Umbilical cord (tissue), 2 donors: ENCODE measurements around the gene ASIC2. TPM values are rescaled to one million over a fixed set of nuclear protein-coding genes. Genes with fewer than 3 reads are reported as not detected.

Experiments used
- DNase-seq: peaks from one replicate; pipeline ENCODE4 v3.0.0-alpha.2; 2015; ENCODE audit warnings: low spot score
- total RNA-seq: library from RNA; depleted of rRNA; stranded (reverse); fragments of >200 nt; gene quantifications from one replicate; pipeline ENCODE4 v1.2.3, GENCODE V29; 2014; ENCODE audit warnings: low replicate concordance; ENCODE audit not compliant: insufficient read depth

ASIC2 gene
- total RNA-seq, 1 donor from 2014 or later: 1.4 TPM

DNA sequence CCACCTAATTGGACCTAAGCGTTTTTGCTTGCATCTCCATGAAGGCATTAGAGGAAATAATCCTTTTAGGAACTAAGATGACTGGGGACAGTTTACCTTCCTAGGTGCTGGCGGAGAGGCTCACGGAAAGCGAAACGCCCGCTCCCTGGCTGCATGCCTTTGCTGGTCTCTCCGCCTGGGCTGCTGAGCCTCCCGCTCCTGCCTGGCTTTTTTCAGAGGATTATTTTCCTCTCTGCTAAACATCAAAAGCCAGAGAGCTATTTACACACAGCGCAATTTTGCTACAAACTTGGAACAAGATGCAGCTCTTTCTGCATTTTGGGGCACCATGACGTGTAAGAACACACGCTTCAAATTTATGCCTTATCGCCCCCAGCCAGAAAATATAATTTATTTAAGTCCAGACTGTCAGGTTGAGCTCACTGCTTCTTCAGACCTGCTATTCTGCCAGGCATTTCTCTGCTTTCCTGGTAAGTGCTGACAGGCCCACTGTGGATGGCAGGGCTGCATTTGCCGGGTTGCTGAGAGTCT lies 177.0 kb downstream of the ASIC2 start:
- DNase-seq: peak; percentile 98

DNA sequence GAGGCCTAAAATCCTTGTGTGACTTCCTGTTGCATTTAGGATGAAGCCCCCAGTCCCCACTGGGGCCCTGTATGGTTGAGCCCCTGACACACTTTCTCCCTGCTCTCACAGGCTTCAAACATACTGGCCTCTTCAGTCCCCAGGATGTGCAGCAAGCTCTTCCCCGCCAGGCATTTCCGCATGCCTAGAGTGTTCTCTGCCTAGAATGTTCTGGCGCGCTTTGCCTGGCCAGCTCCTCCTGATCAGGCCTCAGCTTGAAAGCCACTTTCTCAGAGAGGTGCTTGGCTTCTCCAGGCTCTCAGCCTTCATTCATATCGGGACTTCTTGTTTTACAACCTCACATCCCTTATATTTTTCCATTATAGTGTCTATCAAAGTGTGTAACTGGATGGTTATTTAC lies 177.7 kb downstream of the ASIC2 start:
- DNase-seq: peak; percentile 90

GRCh38 chr17:33113991-33114370 lies 179.1 kb downstream of the ASIC2 start:
- DNase-seq: peak; percentile 71

DNA sequence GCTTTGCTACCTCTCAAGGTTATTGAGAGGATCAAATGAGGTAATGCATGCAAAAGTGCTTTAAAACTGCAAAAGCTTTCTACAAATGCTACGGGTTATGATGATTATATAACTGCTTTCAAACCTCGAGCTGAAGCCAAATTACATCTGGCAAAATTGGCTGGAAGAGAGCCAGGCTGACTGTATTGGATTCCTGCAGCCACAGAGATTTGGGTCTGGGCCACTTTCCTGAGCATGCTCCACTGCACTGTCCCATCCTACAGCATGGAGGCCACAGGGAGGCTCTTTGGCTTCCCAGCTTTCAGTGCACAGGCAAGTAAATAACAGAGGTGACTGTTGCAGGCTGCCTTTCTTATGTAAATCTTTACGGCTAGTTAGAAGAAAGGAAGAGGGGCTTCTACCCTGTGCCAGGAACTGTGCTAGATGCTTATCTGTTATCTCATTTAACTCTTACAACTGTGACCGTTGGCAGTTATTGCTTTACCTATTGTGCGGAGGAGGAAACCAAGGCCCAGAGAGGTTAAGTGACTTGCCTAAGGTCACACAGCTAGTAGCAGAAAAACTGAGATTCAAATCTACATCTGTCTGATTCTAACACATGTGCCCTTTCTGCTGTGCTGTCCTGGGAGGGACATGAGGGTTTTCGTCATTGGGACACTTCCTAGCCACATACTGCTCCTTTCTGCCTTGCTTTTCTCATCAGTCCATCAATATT lies 179.7 kb downstream of the ASIC2 start:
- DNase-seq: peak; percentile 62

DNA sequence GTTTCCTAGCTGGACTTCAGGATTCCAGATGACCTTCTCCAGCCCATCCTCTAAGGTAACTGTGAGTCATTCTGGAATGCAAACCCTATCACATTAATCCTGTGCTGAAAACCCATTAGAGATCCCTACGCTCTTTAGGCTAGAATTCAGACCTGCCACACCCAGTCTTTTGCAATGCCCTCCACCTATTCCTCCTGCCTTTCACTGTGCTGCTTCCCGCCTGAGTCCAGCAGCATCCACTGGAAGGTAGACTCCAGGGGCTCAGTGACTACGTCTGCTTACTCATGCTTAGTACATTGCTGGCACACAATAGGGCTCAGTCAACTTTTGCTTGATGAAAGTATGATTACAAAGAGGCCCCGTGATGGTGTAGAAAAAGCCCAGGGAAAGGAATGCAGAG lies 180.3 kb downstream of the ASIC2 start:
- DNase-seq: peak; percentile 78

GRCh38 chr17:33109336-33110072 lies 183.6 kb downstream of the ASIC2 start:
- DNase-seq: peak; percentile 67

GRCh38 chr17:33106525-33107165 lies 186.4 kb downstream of the ASIC2 start:
- DNase-seq: peak; percentile 87

DNA sequence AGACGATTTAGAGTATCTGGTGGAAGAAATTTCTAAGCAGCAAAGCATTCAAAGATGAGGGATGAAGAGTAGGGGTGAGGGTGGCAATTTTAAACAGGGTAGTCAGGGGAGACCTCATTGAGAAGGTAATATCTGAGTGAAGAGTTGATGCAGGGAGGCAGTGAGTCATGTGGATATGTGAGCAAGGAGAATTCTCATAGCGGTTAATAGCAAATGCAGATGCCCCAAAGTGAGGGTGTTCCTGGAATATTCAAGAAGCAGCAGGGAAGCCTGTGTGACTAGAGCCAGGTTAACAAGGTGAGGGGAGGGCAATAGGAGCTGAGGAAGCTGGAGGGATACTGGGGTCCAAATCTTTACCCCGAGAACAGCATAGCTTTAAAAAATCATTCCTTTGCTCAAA lies 187.2 kb downstream of the ASIC2 start:
- no peak for DNase-seq

DNA sequence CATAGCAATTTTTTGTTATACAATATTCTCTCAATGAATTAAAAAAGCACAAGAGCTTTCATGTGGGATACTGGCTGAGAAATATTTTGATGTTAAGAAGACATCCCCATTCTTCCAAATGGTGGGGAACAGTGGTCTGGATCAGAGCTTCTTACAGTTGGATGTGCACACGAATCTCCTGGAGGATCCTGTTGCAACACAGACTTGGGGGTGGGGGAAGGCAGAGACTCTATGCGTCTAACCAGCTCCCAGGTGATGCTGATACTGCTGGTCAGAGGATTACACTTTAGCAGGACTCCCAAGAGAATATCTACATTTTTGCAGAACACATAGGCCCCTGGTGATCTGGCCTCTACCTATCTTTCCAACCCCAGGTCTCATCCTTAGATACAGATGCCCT lies 193.2 kb downstream of the ASIC2 start:
- DNase-seq: no peak

- no peak for DNase-seq
Observed at GRCh38 chr17:33099252-33099651, 193.8 kb downstream of the ASIC2 start.

- no peak for DNase-seq
Observed at GRCh38 chr17:33097411-33097810, 195.7 kb downstream of the ASIC2 start.

DNA sequence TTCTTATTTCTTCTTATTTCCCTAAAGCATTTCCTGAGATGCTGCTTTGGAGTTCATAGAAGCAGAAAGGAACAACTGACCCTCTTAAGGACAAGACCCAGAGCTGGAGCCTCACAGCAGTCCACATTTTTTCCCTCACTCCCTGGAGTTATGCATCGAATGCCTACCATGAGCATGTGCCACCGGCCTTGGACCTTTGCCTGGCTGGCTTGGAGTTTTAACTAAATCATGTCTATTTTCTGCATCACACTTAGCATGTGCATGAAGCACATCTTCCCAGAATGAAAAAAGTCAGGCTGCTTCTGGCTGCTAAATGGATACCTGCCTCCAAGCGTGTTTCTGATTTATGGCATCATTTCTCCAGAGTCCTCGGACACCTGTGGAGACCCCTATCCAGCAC lies 196.9 kb downstream of the ASIC2 start:
- DNase-seq: no peak

GRCh38 chr17:33091271-33091670 lies 201.8 kb downstream of the ASIC2 start:
- DNase-seq: peak; percentile 77

DNA sequence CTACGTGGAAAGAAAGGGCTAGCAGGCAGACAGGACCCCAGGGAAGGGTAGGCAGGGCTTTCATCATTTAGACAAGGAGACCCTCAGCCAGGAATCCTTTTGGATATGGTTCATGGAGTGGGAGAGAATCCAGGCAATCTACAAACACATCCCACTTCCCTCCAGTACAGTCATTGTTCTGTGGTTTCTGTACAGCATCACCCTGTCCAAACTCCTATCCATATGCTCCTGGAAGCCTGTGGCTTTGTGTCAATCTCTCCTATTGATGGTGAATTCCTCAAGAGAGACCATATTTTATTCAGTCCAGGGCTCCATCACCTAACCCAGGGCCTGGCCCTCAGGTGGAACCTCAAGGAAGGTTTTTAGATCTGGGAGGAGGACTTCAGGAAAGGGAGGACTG lies 202.3 kb downstream of the ASIC2 start:
- DNase-seq: no peak

- no peak for DNase-seq
Observed at GRCh38 chr17:33086878-33087277, 206.2 kb downstream of the ASIC2 start.

GRCh38 chr17:33086041-33086440 lies 207.1 kb downstream of the ASIC2 start:
- no peak for DNase-seq

- no peak for DNase-seq
Observed at GRCh38 chr17:33085256-33085655, 207.8 kb downstream of the ASIC2 start.

DNA sequence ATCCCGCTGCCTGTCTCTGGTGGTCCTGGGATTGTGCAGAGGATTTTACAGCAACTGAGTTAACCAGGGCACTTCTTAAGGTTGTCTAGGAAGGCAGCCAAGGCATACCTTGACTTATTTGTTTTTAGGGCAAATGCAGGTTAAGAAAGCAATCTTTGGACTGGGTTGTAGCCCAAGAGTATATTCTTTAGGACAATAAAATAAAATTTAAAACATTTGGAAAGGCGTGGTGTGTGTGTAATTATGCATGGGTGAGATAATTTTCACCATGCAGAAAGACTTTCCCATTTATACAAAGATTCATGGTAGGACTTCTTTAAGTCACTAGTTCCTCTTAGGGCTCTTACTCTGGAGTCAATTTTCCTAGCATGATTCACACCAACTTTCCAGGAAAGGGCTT lies 208.3 kb downstream of the ASIC2 start:
- no peak for DNase-seq

DNA sequence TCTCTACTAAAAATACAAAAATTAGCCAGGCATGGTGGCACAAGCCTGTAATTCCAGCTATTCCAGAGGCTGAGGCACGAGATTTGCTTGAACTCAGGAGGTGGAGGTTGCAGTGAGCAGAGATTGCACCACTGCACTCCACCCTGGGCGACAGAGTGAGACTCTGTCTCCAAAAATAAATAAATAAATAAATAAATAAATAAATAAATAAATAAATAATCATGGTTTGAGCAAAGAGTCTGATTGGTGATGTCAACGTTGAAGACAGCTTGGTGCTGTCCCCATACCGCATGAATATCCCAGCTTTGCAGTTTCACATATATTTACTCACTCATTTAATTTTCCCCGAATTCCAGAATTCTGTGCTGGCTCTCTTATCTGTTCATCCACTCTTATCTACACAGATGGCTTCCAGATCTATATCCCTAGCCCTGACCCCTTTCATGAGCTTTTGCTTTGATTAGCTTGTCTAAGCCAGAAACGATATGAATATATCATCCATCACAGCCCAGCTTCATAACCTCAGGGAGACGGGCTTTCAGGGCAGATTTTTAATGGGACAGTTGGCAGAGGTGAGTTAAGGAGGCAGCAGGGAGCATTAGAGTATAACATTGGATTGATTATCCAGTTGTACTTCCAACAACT lies 210.4 kb downstream of the ASIC2 start:
- DNase-seq: peak; percentile 64

DNA sequence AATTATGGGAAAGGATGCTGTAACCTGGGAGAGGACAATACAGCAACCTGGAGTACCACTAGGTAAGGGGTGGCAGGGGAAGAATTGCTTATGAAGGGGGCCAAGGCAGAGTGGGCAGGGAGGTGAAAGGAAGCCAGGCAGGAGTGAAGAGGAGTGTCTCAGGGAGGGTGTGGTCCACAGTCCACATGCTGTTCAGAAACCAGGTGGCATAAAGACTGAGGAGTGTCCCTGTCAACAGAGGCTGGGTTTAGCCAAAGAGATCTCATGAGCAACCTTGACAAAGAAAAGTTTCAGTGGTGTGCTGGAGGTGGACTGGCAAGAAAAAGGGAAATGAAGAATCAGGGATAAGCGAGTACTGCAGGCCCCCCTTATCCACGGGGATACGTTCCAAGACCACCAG lies 213.0 kb downstream of the ASIC2 start:
- no peak for DNase-seq

GRCh38 chr17:33079201-33079600 lies 213.9 kb downstream of the ASIC2 start:
- DNase-seq: no peak

- DNase-seq: no peak
Observed at GRCh38 chr17:33076979-33077378, 216.1 kb downstream of the ASIC2 start.
